T-helper 2 cell (primary cell): ENCODE measurements around the gene OR2G3.
A peak's percentile ranks its signal among the peaks of the same experiment; 100 is the strongest.

Experiments
- DNase-seq, 5 experiments: peaks; one replicate each; pipeline versions ENCODE4 v3.0.0 to v3.0.0-alpha.2; 2012 to 2022
- total RNA-seq, 2 donors: gene quantifications; one replicate each; lab custom pipeline; 2026; lab: John Stamatoyannopoulos, UW

Gene OR2G3
- total RNA-seq = 0 reads per million in 2 donors

DNA sequence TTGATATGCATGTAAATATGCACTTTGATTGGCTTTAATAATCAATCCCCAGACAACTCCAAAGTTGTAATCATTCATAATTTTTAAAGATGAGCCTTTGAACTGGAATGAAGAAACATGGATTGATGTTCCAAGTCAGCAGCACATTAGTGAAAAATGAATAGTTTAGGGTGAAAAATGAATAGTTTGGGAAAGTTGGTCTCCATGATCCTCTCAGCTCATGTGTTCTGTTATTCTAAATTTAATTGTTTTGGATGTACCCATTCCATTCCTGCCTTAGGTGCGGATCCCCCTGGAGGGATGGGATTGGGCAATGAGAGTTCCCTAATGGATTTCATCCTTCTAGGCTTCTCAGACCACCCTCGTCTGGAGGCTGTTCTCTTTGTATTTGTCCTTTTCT, at the start of gene OR2G3:
Gene OR2G3 (plus strand): TSS at position 301 of the 400 bp plus-strand sequence. CDS start 0 bp downstream, at position 301.
- no peak for DNase-seq

DNA sequence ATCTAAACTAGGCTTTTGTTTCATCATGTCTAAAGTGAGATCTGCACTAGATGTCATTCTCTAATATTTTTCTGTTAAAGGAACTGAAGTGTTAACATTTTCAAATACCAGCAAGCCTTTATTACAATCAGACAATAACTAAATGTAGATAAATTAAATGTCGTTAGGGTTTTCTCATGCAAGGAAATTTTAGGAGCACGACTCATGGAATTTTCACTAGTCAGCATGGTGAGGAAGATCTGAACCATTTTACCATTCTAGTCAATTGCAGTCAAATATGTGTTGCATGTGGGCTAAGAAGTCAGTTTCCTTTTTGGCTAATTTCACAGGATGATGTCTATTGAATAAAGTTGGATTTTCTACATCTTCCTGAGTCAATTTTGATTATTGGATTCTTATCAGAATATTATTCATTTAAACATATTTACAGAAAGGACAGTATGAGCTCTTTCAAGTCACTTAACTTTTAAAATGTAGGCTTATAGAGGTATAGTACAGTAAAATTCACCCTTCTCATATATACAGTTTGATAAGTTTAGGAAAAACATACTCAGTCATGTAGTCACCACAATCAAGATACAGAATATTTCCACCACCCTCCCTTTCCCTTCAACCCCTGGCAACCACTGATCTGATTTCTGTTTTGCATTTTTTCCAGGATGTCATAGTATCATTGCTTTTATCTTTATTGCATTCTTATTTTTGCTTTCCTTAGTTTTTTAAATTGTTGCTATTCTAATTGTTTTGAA, 47.3 kb upstream of the OR2G3 start:
- DNase-seq = no peak

DNA sequence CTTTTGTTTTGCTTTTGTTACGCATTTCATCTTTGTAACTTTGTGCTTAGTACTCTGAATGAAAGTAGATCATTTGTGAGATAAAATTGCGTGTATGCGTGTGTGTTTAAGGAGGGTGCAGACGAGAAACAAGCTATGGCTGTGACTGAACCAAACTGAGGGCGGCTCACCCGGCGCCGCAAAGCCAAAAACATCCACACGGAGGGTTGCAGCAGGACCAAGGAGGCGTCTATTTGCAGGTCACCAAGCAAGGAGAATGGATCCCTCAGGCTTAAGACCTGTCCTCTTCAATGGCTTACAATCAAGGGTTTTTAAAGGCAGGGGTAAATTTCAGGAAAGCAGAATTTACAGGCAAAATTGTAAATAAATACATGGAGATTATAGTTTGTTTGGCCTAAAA, 43.7 kb upstream of the OR2G3 start:
- DNase-seq = no peak

DNA sequence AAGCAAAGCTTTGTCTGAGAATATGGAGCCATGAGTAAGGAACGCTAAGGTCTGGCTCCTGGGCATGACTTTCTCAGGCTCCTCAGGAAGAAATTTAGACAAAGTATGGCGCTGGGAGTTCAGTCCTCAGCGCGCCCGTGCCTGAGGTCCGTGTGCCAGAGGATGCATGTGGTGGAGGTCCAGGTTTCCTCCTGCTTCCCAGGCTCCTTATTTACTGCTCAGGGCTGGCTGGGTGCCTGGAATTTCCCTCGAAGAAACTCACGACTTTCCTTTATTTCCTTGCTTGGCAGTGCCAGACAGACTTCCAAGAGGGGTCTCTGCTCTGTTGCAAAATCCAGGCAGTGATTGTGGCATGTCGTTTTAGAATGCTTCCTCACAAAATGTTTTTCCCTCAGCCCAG, 43.2 kb upstream of the OR2G3 start:
- no peak for DNase-seq

DNA sequence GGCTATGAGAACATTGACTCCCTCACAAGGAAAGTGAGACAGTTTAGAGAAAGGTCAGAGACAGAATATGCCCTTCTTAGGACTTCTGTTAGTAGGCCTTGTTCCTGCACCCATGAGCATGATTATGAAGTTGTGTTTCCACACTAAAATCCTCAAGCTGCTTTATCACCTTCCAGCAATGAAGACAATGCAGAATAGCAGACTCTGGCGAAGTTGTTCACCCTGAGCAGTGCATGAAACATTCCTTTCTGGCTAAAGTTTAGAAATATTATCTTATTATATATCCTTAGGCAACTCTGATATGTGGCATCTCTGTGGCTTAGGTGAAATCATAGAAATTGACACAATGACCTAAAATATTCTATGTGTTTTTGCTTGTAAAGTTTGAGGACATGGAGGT, 31.1 kb upstream of the OR2G3 start:
- no peak for DNase-seq

DNA sequence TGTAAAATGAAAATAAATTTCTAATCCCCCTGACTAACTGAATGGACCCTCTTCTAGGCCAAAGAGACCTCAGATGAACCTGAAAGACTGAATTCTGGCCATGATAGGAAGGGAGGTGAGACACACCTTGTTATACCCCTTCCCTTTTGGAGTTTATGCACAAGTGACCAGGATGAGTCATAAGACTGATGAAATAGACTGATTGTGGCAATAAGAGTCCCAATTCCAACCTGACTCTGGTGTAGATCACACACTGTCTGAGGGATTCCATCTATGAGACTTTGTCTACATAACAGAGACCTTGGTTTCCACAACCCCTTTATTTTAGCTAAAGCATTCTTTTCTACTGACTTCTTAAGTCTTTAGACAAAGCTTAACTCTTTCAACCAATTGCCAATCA, 30.7 kb upstream of the OR2G3 start:
- no peak for DNase-seq

DNA sequence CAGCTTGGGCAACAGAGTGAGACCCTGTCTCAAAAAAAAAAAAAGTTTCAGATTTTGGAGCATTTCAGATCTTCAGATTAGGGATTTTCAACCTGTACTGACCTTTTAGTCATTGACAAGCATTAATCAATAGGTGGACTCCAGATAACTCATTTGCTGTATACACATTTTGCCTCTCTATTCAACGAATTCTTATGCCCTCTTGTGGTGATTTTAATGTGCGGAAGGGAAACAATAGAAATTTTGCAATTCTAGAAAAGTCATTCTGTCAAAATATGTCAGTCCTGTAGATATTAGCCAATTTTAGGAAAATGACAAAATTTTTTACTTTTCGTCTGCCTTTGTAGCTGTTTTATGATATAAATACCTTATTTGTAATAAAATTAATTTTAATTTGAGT, 28.9 kb upstream of the OR2G3 start:
- DNase-seq = peak in 1 of 5 experiments; percentile 9

DNA sequence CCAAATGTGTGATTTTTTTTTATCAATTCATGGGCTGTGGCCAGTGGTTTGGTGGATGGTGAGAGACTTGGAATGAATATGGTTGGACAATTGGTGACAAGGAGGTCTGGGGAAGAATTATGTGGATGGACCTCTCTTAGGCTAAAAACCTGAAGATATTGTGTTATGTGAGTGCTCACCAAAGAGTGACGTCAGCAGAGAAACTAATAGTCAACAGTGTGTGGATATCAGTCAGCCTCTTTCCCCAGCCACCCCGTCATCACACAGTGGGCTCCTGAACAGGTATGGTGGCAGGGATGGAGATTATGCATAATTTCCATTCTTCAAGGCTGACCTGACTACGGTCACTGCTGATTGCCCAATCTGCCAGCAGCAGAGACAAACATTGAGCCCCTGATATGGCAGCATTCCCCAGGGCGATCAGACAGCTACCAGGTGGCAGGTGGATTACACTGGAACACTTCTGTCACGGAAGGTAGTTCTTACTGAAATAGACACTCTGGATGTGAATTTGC, 26.4 kb upstream of the OR2G3 start:
- DNase-seq = no peak

DNA sequence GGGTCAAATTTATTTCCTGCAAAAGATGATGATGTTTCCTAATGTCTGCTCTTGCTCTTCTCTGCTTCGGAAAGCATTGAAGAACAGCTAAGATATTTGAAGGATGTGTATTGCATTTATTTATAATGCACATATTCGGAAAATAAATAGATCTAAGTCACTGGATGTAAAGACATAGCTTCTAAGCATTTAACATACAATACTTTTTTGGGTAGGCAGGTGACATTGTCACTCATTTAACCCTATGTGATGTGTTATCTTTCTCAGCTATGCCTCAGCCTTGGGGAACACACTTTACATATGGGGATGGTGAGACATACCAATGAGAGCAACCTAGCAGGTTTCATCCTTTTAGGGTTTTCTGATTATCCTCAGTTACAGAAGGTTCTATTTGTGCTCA, 17.3 kb upstream of the OR2G3 start, which contains the start of gene OR2G2:
Gene OR2G2 (plus strand): TSS at position 301 of the 400 bp plus-strand sequence. CDS start 0 bp downstream, at position 301.
- DNase-seq = no peak

DNA sequence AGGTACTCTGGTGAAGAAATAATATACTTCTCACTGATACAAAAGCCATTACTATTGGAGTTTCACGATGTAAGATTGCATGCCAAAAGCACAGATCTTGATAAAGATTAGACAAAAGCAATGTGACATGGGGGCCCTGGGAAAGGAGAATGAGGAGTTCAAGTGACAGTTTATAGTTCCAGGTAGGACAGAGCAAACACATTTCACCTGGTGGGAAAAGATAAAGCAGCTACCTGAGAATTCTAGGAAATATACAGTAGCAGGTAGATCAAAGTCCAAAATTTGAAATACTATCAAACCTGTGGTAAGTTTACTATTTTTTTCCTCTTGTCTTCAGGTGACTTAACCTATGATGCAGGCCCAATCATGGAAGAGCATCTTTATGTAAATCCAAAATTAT, 8.0 kb downstream of the OR2G3 start:
- no peak for DNase-seq

DNA sequence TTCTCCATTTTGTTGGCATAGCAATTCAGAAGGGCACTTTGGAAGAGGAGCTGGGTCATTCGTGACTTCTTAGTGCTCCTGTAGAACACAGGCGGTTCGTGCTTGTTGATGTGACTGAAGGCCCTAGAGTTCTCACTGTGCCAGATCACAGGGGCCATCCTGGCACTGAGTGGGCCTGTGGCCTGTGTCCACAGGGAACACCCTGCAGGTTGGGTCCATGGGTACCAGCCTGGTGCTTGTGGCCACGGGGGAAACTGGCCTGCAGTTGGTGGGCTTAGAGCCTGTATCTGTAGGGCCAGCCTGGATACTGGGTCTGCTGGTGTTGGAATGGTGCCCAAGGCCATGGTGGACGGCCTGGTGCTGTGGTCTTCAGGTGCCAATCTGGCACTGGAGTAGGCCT, 9.2 kb downstream of the OR2G3 start:
- DNase-seq = no peak

DNA sequence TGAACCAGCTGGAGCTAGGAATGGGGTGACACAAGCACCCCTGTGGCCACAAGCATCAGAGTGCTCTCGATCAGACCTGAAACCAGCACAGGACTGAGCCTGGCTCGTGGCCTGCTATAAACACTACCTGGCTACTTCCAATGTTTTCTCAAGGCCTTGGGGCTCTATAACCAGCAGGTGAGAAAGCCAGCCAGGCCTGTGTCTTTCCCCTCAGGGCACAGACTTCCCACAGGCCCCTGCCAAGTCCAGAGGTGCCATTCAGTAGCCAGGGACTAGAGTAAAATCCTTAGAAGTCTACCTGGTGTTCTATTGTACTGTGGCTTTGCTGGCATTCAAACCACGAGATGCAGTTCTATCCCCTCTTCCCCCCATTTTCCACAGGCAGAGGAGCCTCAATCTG, 22.6 kb downstream of the OR2G3 start:
- DNase-seq = no peak

DNA sequence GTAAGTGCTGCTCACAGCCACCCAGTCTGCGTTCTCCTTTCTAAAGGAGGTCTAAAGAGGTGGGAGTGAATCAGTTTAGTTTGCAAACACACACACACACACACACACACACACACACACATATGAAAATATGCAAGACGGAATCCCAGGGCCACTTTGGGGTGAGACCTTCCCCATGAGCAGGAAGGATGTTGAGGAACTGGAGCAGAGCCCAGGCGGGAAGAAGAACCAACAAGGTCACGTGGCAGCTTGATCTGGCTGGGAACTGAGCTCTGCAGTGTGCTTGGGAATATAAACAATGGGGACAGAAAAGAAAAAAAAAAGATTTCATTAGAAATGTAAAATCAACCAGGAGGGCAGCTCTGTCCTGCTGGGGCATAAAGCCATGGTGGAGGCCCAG, 32.6 kb downstream of the OR2G3 start:
- no peak for DNase-seq

DNA sequence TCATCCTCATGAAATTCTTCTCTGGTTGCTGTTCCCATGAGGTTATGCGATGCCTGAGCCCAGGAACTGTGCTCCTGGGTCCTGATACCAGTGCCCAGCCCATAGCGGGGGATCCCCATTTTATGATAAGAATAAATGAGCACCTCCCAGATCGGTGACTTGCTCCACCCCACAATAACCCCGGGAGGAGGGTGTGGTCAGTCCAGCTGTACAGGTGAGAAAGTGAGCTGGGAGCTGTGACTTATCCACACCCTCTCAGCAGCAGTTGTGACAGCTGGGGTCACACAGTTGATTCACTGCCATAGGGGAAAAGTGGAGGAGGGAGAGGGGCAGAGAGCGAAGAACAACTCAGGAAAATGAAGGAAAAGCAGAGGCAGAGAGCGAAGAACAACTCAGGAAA, 33.4 kb downstream of the OR2G3 start:
- no peak for DNase-seq

DNA sequence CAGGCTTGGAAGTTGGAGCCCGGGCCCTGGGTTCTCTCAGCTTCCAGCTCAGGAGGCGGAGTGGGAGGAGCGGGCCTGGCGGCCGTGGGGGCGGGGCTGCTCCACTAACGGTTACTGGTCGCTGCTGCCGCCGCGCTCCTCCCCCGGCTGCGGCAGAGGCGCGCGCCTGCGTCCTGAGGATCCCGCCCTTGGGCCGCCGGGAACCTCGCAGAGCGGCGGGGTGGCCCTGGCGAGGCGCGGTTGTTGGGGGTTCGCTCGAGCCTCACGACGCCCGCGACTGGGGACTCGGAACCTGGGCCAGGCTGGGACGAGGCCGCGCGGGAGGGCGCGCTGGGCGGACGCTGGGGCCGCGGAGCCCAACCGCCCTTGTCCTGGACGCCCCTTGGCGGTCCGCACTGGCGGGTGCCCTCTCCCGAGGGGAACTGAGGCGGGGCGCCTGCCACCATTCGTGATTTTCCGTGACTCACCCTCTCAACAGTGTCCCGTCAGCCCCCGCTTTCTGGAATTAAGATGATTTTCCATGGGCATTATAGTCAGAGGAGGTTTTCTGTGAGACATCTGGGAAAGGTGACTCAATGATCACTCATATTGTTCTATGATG, 34.1 kb downstream of the OR2G3 start:
- DNase-seq = peak in 1 of 5 experiments; percentile 11

DNA sequence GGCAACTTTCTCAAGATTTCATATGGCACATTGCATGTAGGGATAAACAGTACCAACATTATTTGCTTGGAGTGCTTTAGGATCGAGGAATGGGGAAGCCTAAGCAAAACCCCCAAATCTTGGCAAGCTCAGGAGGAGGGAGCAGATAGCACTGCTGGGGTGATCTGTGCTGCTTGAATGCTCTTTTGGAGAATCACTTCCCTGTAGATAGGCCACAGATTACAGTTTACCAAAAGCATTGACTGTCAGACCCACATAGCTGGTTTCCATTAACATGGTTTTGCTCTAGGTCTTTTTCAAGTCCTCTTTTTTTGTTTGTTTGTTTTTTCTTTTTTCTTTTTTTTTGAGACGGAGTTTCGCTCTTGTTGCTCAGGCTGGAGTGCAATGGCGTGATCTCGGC, 37.4 kb downstream of the OR2G3 start:
- DNase-seq = no peak

DNA sequence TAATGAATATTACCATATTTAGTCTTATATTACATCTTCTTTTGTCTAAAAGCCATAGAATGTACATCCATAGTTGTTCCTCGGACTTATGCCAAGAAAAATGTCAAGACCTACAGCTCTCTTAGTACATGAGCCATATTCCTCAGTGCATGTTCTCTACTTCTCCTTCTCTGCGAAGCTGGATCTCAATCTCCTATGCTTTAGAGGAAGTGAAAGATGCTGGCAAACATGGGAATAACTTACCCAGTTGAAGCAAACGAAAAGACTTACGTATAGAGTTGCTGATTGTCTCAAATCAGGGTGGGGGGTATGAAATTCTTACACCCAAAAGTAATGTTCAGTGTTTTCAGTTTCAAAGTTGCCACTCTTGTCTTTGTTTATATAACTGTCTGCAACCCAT, 41.5 kb downstream of the OR2G3 start:
- no peak for DNase-seq

DNA sequence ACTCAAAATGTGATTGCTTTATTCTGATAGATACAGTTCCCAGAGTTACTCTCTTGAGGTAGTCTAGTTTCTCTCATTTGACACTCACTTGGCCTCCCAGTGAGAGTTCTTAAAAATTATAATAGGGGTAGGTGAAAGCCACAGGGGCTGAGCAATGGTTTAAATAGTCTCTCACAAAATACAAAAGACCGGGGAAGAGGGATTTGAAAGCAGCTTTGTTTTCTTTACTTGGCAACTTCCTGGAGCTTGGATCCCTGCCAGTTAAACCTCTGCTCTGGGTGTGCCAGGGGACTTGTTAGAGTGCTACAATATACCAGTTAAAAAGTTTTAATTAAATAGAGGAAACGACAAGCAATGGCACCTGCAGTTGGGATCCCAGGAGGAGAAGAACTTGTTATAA, 42.5 kb downstream of the OR2G3 start:
- DNase-seq = no peak

DNA sequence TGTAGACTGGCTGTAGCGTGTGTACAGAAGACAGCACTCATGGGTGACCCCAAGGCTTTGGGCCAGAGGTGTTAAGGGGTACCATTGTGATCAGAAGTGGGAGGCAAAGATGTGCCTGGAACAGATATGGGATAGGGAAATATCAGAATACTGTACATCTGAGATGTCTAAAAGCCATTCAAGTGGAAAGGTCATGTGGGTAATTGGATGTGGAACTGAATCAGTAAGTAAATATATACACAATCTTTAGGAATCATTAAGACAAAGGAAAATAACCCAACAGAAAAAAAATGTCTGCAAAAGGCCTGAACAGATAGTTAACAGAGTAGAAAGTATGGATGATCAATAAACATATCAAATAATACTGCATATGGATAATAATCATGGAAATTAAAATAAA, 47.7 kb downstream of the OR2G3 start:
- DNase-seq = no peak
